HepG2 (cell line): Measurements from ENCODE around the gene NEUROD6. TPM values are rescaled to one million over a fixed set of nuclear protein-coding genes. Genes with fewer than 3 reads are reported as not detected.

Experiments used
- ATAC-seq: fragments of 200-7000 bp; cut with Tn5 transposase; 3 replicates; pipeline ENCODE4 v1.9.1; 2020; ENCODE audit warnings: mild to moderate bottlenecking, moderate library complexity
- BruUV-seq: library from RNA; stranded (reverse); fragments of 400-500 nt; replicated peaks from 2 replicates; lab custom pipeline; 2021; lab: Mats Ljungman, UMichigan
- CTCF ChIA-PET: fragments of 300-600 bp; formaldehyde crosslinking; extraction: SDS; loops from one replicate; lab custom pipeline; 2021; ENCODE audit warnings: low total read pairs, inconsistent platforms, low intra/inter-chr PET ratio; lab: Yijun Ruan, JAX
- POLR2A ChIA-PET: fragments of 350-600 bp; sonication (Branson Sonifier 250); formaldehyde crosslinking; loops from one replicate; lab custom pipeline; 2020; ENCODE audit warnings: antibody characterized with exemption, inconsistent platforms; lab: Yijun Ruan, JAX
- DNase-seq: peaks from one replicate; pipeline ENCODE4 v3.0.0-alpha.2; 2015; ENCODE audit warnings: low spot score
- FAIRE-seq: peaks from 3 replicates; lab custom pipeline; 2011; peaks lifted over from hg19 to GRCh38; lab: Jason Lieb, UNC
- H2AFZ ChIP-seq: one replicate; pipeline ENCODE4 v1.6.1; 2011; ENCODE audit warnings: low read length, inconsistent platforms
- H3K27ac ChIP-seq: fragments of 300-600 bp; 3 replicates; pipeline ENCODE4 v1.8.0; 2011; ENCODE audit warnings: mixed run types, mild to moderate bottlenecking, mixed read lengths, low read length, inconsistent platforms; ENCODE audit not compliant: insufficient read depth; ENCODE audit errors: extremely low read length
- H3K27me3 ChIP-seq, 2 experiments: fragments of 200-600 bp in 1 of 2; 2 replicates in 1 of 2; 3 replicates in 1 of 2; pipeline versions ENCODE4 v1.6.0 to v1.8.0; 2011; ENCODE audit warnings: low read length in 2 of 2, mild to moderate bottlenecking in 2 of 2, moderate library complexity in 2 of 2, inconsistent platforms in 1 of 2; ENCODE audit not compliant: insufficient read depth in 2 of 2, control insufficient read depth in 1 of 2
- H3K36me3 ChIP-seq, 2 experiments: fragments of 200-600 bp in 1 of 2; replicated peaks in 1 of 2; 2 replicates in 1 of 2; 3 replicates in 1 of 2; pipeline versions ENCODE4 v1.5.1 to v1.8.0; 2011; ENCODE audit warnings: low read length in 2 of 2, inconsistent platforms in 1 of 2; ENCODE audit not compliant: insufficient read depth in 2 of 2, control insufficient read depth in 1 of 2
- H3K4me1 ChIP-seq: 2 replicates; pipeline ENCODE4 v1.5.1; 2012; ENCODE audit warnings: low read length, inconsistent platforms; ENCODE audit not compliant: insufficient read depth
- H3K4me2 ChIP-seq: 2 replicates; pipeline ENCODE4 v1.6.0; 2011; ENCODE audit warnings: low read depth, low read length, inconsistent platforms
- H3K4me3 ChIP-seq, 3 experiments: fragments of 200-600 bp in 1 of 3; sonication (generic), shearing (Covaris generic) in 1 of 3; replicated peaks in 1 of 3; 2 replicates each; pipeline ENCODE4 v1.5.1; 2011 to 2016; ENCODE audit warnings: low read length in 3 of 3, inconsistent platforms in 2 of 3, low read depth in 2 of 3, mild to moderate bottlenecking in 2 of 3, control low read depth in 1 of 3, mixed read lengths in 1 of 3; ENCODE audit not compliant: insufficient read depth in 1 of 3
- H3K79me2 ChIP-seq: one replicate; pipeline ENCODE4 v1.6.1; 2011; ENCODE audit warnings: low read length, inconsistent platforms; ENCODE audit not compliant: insufficient read depth
- H3K9ac ChIP-seq: 2 replicates; pipeline ENCODE4 v1.6.0; 2011; ENCODE audit warnings: mild to moderate bottlenecking, low read depth, low read length, inconsistent platforms; ENCODE audit not compliant: insufficient read depth
- H3K9me3 ChIP-seq: 2 replicates; pipeline ENCODE4 v1.5.1; 2012; ENCODE audit warnings: mild to moderate bottlenecking, low read length
- H4K20me1 ChIP-seq: 2 replicates; pipeline ENCODE4 v1.6.0; 2011; ENCODE audit warnings: inconsistent platforms, mild to moderate bottlenecking, low read length, moderate library complexity; ENCODE audit not compliant: insufficient read depth
- ARNTL ChIP-seq: sonication (generic); formaldehyde crosslinking; IDR thresholded peaks from 2 replicates; pipeline ENCODE4 v1.4.0; 2020; ENCODE audit warnings: mild to moderate bottlenecking, missing genetic modification reagents
- TRIM22 ChIP-seq: fragments of 450-650 bp; IDR thresholded peaks from 2 replicates; pipeline ENCODE4 v1.6.1; 2017
- ZBED4 ChIP-seq: sonication (generic); formaldehyde crosslinking; IDR thresholded peaks from 2 replicates; pipeline ENCODE4 v1.4.0; 2020; ENCODE audit warnings: missing genetic modification reagents, borderline replicate concordance
- WGBS: methylation state at CpG from one replicate; pipeline ENCODE4 v1.1.6; 2017; ENCODE audit warnings: low lambda C conversion rate; 5-methylcytosine and 5-hydroxymethylcytosine counted together
- in situ Hi-C: cut with HindIII; loops from 2 replicates; pipeline ENCODE4 v1.10.0; 2017; ENCODE audit warnings: low pct_unique_long_range_greater_than_20kb; ENCODE audit not compliant: extremely low pct_ligation_motif_present
- intact Hi-C: fragments of 100-400 bp; cut with micrococcal nuclease; formaldehyde crosslinking; loops from one replicate; pipeline ENCODE4 v1.10.0; 2022; ENCODE audit not compliant: unreplicated experiment
- polyA plus RNA-seq, 8 experiments: library from polyadenylated mRNA; depleted of rRNA in 3 of 8; stranded (reverse) in 7 of 8; unstranded in 1 of 8; fragments of >200 nt; fragmentation: Illumina TruSeq in 4 of 8; extraction: Trizol in 4 of 8; gene quantifications; 2 replicates each; pipeline versions ENCODE4 v1.2.1 to v1.2.3, GENCODE V29; 2011 to 2016; ENCODE audit warnings: low read depth in 4 of 8, missing spikeins in 1 of 8, mixed read lengths in 1 of 8; ENCODE audit not compliant: insufficient read depth in 1 of 8
- total RNA-seq, 5 experiments: library from RNA; depleted of rRNA; stranded (reverse); fragments of >200 nt; fragmentation: Illumina TruSeq; extraction: Trizol; gene quantifications; 2 replicates each; pipeline ENCODE4 v1.2.3, GENCODE V29; 2016; ENCODE audit warnings: low read depth in 1 of 5

NEUROD6 gene
- total and polyA plus RNA-seq, 2 of the 13 experiments (the other 11 are each of a cell fraction or from before 2014, with no cell fraction given): not detected

GRCh38 chr7:31363496-31363895 is 23.0 kb upstream of the NEUROD6 start:
- no TSS peak for BruUV-seq
- no peak for ATAC-seq
- Histone ChIP-seq H3K4me1 (no peaks in the 10 kb centered on the region), H4K20me1 (no peaks in the 10 kb centered on the region), H3K4me3 (no peak overlapping the region), H3K4me2 (no peak overlapping the region), H3K9ac (no peak overlapping the region), H3K36me3 (no peaks in the 10 kb centered on the region), H2AFZ (no peak overlapping the region), H3K79me2 (no peaks in the 10 kb centered on the region), H3K27me3 (peaks cover 0 to 1% of the 10 kb centered on the region in 2 experiments; a peak in 1 of 5 replicates), H3K9me3 (no peaks in the 10 kb centered on the region), H3K27ac (no peak overlapping the region)
- ChIA-PET POLR2A (no interaction called here), CTCF (no interaction called here)
- TF ChIP-seq TRIM22 (no peak), ARNTL (CRISPR knock-in tag) (no peak), ZBED4 (CRISPR knock-in tag) (no peak)
- DNase-seq: no peak
- 0% methylated on average over 3 of the region's 3 CpGs for WGBS
- no peak for FAIRE-seq
- intact Hi-C loops (no loop called here), in situ Hi-C loops (no loop called here)
